Measurements from ENCODE around the gene CHPF2. TPM values are rescaled to one million over a fixed set of nuclear protein-coding genes. Genes with fewer than 3 reads are reported as not detected.

Gene CHPF2
- total and polyA plus RNA-seq, 2 of the 13 experiments (the other 11 are each of a cell fraction or from before 2014, with no cell fraction given): 15.4 to 21.5 TPM

DNA sequence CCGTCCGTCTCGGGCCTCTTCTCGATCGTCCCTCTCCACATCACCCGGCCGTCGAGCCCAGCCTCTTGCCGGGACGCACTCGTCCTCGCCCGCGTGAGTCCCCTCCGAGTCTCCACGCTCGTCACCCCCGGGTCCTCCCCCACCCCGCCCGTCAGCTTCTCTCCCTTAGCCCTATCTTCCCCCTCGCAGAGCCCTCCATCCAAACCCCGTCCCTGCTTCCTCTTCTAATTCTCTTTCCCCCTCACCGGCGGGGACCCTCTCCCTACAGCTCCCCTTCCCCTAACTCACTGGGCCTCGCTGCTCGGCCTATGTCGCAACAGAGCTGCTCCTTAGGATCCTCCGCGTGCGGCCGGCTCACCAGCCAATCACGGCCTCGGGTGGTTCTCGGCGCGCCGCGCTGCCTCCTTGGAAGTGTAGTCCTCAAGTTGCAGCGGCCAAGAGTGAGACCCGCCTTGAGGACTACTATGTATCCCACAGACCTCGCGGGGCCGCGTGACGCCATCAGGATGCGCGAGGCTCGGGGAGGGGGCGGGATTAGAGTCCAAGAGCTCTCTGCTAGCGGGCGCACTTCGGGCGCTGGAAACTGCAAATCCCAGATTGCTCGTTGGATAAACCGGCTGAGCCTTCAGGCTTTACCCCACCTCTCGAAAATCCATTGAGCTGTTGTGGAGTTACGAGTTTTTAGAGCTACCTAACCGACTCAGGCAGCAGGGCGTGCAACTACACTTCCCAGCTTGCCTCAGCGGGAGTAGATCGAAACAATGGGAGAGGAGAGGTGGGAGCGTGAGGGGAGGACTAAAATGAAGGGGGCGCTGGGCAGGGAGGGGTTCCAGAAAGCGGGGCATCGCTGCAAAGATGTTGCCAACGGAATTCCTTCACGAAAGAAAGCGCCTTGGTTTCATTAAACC, 5.2 kb upstream of the CHPF2 start, which contains the start of gene ABCF2 (continued):
- TF ChIP-seq CBX2 (IDR thresholded peaks at IDR 0.05; ENCODE audit: low read depth, low read length): no peak
- no peak for TF ChIP-seq CBX2 (CRISPR knock-in tag; IDR thresholded peaks at IDR 0.05; ENCODE audit: low read depth)
- TF ChIP-seq, protein P1, sequence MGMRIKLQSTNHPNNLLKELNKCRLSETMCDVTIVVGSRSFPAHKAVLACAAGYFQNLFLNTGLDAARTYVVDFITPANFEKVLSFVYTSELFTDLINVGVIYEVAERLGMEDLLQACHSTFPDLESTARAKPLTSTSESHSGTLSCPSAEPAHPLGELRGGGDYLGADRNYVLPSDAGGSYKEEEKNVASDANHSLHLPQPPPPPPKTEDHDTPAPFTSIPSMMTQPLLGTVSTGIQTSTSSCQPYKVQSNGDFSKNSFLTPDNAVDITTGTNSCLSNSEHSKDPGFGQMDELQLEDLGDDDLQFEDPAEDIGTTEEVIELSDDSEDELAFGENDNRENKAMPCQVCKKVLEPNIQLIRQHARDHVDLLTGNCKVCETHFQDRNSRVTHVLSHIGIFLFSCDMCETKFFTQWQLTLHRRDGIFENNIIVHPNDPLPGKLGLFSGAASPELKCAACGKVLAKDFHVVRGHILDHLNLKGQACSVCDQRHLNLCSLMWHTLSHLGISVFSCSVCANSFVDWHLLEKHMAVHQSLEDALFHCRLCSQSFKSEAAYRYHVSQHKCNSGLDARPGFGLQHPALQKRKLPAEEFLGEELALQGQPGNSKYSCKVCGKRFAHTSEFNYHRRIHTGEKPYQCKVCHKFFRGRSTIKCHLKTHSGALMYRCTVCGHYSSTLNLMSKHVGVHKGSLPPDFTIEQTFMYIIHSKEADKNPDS (CRISPR knock-in tag; IDR thresholded peaks at IDR 0.05): peak; percentile 53; the same call in 1 of the 2 replicates
- TF ChIP-seq HOXD1 (CRISPR knock-in tag; IDR thresholded peaks at IDR 0.05): no peak
- TF ChIP-seq, protein P2, sequence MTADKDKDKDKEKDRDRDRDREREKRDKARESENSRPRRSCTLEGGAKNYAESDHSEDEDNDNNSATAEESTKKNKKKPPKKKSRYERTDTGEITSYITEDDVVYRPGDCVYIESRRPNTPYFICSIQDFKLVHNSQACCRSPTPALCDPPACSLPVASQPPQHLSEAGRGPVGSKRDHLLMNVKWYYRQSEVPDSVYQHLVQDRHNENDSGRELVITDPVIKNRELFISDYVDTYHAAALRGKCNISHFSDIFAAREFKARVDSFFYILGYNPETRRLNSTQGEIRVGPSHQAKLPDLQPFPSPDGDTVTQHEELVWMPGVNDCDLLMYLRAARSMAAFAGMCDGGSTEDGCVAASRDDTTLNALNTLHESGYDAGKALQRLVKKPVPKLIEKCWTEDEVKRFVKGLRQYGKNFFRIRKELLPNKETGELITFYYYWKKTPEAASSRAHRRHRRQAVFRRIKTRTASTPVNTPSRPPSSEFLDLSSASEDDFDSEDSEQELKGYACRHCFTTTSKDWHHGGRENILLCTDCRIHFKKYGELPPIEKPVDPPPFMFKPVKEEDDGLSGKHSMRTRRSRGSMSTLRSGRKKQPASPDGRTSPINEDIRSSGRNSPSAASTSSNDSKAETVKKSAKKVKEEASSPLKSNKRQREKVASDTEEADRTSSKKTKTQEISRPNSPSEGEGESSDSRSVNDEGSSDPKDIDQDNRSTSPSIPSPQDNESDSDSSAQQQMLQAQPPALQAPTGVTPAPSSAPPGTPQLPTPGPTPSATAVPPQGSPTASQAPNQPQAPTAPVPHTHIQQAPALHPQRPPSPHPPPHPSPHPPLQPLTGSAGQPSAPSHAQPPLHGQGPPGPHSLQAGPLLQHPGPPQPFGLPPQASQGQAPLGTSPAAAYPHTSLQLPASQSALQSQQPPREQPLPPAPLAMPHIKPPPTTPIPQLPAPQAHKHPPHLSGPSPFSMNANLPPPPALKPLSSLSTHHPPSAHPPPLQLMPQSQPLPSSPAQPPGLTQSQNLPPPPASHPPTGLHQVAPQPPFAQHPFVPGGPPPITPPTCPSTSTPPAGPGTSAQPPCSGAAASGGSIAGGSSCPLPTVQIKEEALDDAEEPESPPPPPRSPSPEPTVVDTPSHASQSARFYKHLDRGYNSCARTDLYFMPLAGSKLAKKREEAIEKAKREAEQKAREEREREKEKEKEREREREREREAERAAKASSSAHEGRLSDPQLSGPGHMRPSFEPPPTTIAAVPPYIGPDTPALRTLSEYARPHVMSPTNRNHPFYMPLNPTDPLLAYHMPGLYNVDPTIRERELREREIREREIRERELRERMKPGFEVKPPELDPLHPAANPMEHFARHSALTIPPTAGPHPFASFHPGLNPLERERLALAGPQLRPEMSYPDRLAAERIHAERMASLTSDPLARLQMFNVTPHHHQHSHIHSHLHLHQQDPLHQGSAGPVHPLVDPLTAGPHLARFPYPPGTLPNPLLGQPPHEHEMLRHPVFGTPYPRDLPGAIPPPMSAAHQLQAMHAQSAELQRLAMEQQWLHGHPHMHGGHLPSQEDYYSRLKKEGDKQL (CRISPR knock-in tag; IDR thresholded peaks at IDR 0.05; ENCODE audit: low read depth): no peak
- TF ChIP-seq NR2F6 (IDR thresholded peaks at IDR 0.05): no peak
- no peak for TF ChIP-seq NR2F6 (CRISPR knock-in tag; IDR thresholded peaks at IDR 0.05)
- TF ChIP-seq HIVEP1 (CRISPR knock-in tag; IDR thresholded peaks at IDR 0.05): no peak; the same call in 1 of the 2 replicates
- TF ChIP-seq SMYD3 (CRISPR knock-in tag; IDR thresholded peaks at IDR 0.05): no peak
- peak; percentile 91 for TF ChIP-seq KDM5A (IDR thresholded peaks at IDR 0.05; ENCODE audit: borderline replicate concordance, low read length)
- 0 out of 2 replicates have a peak, but pooled peaks have one; percentile 15 for TF ChIP-seq ZNF296 (CRISPR knock-in tag; conservative IDR thresholded peaks at IDR 0.05)
- peak; percentile 79; the same call in 1 of the 2 replicates for TF ChIP-seq ZNF547 (CRISPR knock-in tag; IDR thresholded peaks at IDR 0.05)
- TF ChIP-seq ZNF207 (IDR thresholded peaks at IDR 0.05; ENCODE audit: borderline replicate concordance): no peak
- peak; percentile 100 for TF ChIP-seq CREM (IDR thresholded peaks at IDR 0.05)
- peak; percentile 81 for TF ChIP-seq CREM (CRISPR knock-in tag; IDR thresholded peaks at IDR 0.05)
- TF ChIP-seq, protein P3, sequence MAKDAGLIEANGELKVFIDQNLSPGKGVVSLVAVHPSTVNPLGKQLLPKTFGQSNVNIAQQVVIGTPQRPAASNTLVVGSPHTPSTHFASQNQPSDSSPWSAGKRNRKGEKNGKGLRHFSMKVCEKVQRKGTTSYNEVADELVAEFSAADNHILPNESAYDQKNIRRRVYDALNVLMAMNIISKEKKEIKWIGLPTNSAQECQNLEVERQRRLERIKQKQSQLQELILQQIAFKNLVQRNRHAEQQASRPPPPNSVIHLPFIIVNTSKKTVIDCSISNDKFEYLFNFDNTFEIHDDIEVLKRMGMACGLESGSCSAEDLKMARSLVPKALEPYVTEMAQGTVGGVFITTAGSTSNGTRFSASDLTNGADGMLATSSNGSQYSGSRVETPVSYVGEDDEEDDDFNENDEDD (CRISPR knock-in tag; IDR thresholded peaks at IDR 0.05; ENCODE audit: borderline replicate concordance): no peak
- TF ChIP-seq TCF7 (IDR thresholded peaks at IDR 0.05; ENCODE audit: low read depth): no peak
- TF ChIP-seq BRD4 (CRISPR knock-in tag; IDR thresholded peaks at IDR 0.05): 0 out of 2 replicates have a peak, but pooled peaks have one; percentile 14
- peak; percentile 68 for TF ChIP-seq RBFOX2 (IDR thresholded peaks at IDR 0.05; ENCODE audit: low read depth, low read length)
- no peak for TF ChIP-seq ZBTB43 (CRISPR knock-in tag; conservative IDR thresholded peaks at IDR 0.05)
- no peak for TF ChIP-seq MIER2 (CRISPR knock-in tag; IDR thresholded peaks at IDR 0.05)

Measured in HepG2 (cell line).